Activated CD4-positive, alpha-beta T cell treated with anti-CD3 and anti-CD28 coated beads for 36 hours (primary cell): ENCODE results near the gene IL17RD. TPM values are rescaled to one million over a fixed set of nuclear protein-coding genes. Genes with fewer than 3 reads are reported as not detected.

Experiments used
- ATAC-seq: fragments of 200-7000 bp; cut with Tn5 transposase; one replicate; pipeline ENCODE4 v1.10.0; 2021; ENCODE audit warnings: mild to moderate bottlenecking, moderate library complexity
- CTCF ChIA-PET: fragments of 350-600 bp; sonication (Branson Sonifier 250); formaldehyde crosslinking; loops from one replicate; lab custom pipeline; 2021; ENCODE audit warnings: antibody characterized with exemption; lab: Charles Lee
- POLR2A ChIA-PET: fragments of 350-600 bp; sonication (Branson Sonifier 250); formaldehyde crosslinking; loops from one replicate; lab custom pipeline; 2021; ENCODE audit warnings: antibody characterized with exemption, inconsistent platforms; lab: Charles Lee
- DNase-seq: peaks from one replicate; pipeline ENCODE4 v3.0.0-alpha.2; 2020
- H3K27ac Mint-ChIP-seq: one replicate; pipeline ENCODE4 v1.8.0; 2021; ENCODE audit warnings: mixed read lengths
- H3K27me3 Mint-ChIP-seq: one replicate; pipeline ENCODE4 v1.8.0; 2021; ENCODE audit warnings: mixed read lengths
- H3K36me3 Mint-ChIP-seq: one replicate; pipeline ENCODE4 v1.8.0; 2021; ENCODE audit warnings: low read depth, mixed read lengths
- H3K4me1 Mint-ChIP-seq: one replicate; pipeline ENCODE4 v1.8.0; 2021; ENCODE audit warnings: mixed read lengths
- H3K4me3 Mint-ChIP-seq: one replicate; pipeline ENCODE4 v1.8.0; 2021; ENCODE audit warnings: mild to moderate bottlenecking, moderate library complexity, mixed read lengths
- H3K9me3 Mint-ChIP-seq: one replicate; pipeline ENCODE4 v1.8.0; 2021; ENCODE audit warnings: low read depth, mixed read lengths
- intact Hi-C, 2 experiments: fragments of 100-400 bp; cut with DNase I in 1 of 2; cut with micrococcal nuclease in 1 of 2; formaldehyde crosslinking; loops; one replicate each; pipeline versions ENCODE4 v1.14.2 to v1.15.1; 2022 to 2024; cut with DNase I, micrococcal nuclease
- total RNA-seq, 2 experiments: library from RNA; stranded (reverse); gene quantifications; one replicate each; pipeline ENCODE4 v1.2.3, GENCODE V29; 2021

Gene IL17RD
- total RNA-seq, 2 experiments from 2014 or later: 0.05 to 0.18 TPM

- ChIA-PET POLR2A (no interaction called here), CTCF (interaction anchor here (0.6 kb wide), 2 partner anchors 25 to 1037 kb away, joined by 3 read pairs; no protein-coding TSS in a partner anchor)
- H3K9me3 Mint-ChIP-seq: no peaks in the 10 kb centered on the region
- intact Hi-C loops: no loop called here
- H3K36me3 Mint-ChIP-seq: no peaks in the 10 kb centered on the region
- DNase-seq (no peak), ATAC-seq (no peak)
- no peak overlapping the region for H3K27ac Mint-ChIP-seq
- peaks cover 4% of the 10 kb centered on the region for H3K4me1 Mint-ChIP-seq
- H3K27me3 Mint-ChIP-seq: no peaks in the 10 kb centered on the region
- no peak overlapping the region for H3K4me3 Mint-ChIP-seq
Observed at GRCh38 chr3:57128826-57129667, 36.1 kb downstream of the IL17RD start.

- ATAC-seq (no peak), DNase-seq (no peak)
- intact Hi-C loops: no loop called here
- no peaks in the 10 kb centered on the region for H3K9me3 Mint-ChIP-seq
- POLR2A ChIA-PET: no interaction called here
- CTCF ChIA-PET: no interaction called here
- H3K4me3 Mint-ChIP-seq: no peak overlapping the region
- H3K4me1 Mint-ChIP-seq: peaks cover 4% of the 10 kb centered on the region
- H3K36me3 Mint-ChIP-seq: no peaks in the 10 kb centered on the region
- peaks cover 1% of the 10 kb centered on the region for H3K27me3 Mint-ChIP-seq
- no peak overlapping the region for H3K27ac Mint-ChIP-seq
Observed at GRCh38 chr3:57127891-57128518, 37.1 kb downstream of the IL17RD start.

DNA sequence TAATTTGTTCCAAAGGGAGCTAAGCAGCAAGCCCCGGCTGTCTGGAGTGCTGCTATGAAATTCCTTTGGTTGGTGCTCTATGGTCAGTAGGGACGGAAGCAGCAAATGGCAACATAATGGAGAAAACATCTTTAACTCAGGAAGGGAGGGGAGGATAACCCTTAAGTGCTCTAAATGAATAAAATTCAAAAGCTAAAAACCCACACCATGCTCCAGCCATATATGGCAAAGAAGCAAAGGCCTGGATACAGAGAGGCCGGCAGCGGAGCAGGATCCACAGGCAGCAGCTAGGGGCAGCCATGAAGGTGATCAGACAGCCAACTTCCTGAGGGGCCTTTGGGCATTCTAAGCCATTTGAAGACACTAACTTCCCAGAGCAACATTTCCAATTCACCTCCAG, 38.9 kb downstream of the IL17RD start:
- peaks cover 1% of the 10 kb centered on the region for H3K27me3 Mint-ChIP-seq
- intact Hi-C loops: no loop called here
- DNase-seq (no peak), ATAC-seq (no peak)
- ChIA-PET CTCF (no interaction called here), POLR2A (interaction anchor here (0.7 kb wide), 1 partner anchor 42 kb away, joined by 7 read pairs; no protein-coding TSS in a partner anchor)
- H3K4me1 Mint-ChIP-seq: peaks cover 4% of the 10 kb centered on the region
- H3K27ac Mint-ChIP-seq: no peak overlapping the region
- H3K4me3 Mint-ChIP-seq: no peak overlapping the region
- no peaks in the 10 kb centered on the region for H3K9me3 Mint-ChIP-seq
- H3K36me3 Mint-ChIP-seq: no peaks in the 10 kb centered on the region

GRCh38 chr3:57120451-57121174, 44.5 kb downstream of the IL17RD start:
- CTCF ChIA-PET: interaction anchor here (0.7 to 0.9 kb wide), 3 partner anchors 20 to 257 kb away, joined by 3 read pairs; no protein-coding TSS in a partner anchor
- ATAC-seq: no peak
- Mint-ChIP-seq H3K36me3 (no peaks in the 10 kb centered on the region), H3K9me3 (no peaks in the 10 kb centered on the region), H3K27ac (no peak overlapping the region), H3K27me3 (peaks cover 1% of the 10 kb centered on the region), H3K4me3 (no peak overlapping the region), H3K4me1 (no peaks in the 10 kb centered on the region)
- intact Hi-C loops: no loop called here
- no peak for DNase-seq
- POLR2A ChIA-PET: no interaction called here

GRCh38 chr3:57120040-57120439, 45.1 kb downstream of the IL17RD start:
- DNase-seq (no peak), ATAC-seq (no peak)
- H3K27ac Mint-ChIP-seq: no peak overlapping the region
- intact Hi-C loops: no loop called here
- no peaks in the 10 kb centered on the region for H3K36me3 Mint-ChIP-seq
- H3K4me3 Mint-ChIP-seq: no peak overlapping the region
- no peaks in the 10 kb centered on the region for H3K9me3 Mint-ChIP-seq
- POLR2A ChIA-PET: no interaction called here
- no peaks in the 10 kb centered on the region for H3K4me1 Mint-ChIP-seq
- H3K27me3 Mint-ChIP-seq: peaks cover 1% of the 10 kb centered on the region
- CTCF ChIA-PET: interaction anchor here (0.6 to 0.9 kb wide), 4 partner anchors 19 to 258 kb away, joined by 3 to 4 read pairs (median 3); no protein-coding TSS in a partner anchor

DNA sequence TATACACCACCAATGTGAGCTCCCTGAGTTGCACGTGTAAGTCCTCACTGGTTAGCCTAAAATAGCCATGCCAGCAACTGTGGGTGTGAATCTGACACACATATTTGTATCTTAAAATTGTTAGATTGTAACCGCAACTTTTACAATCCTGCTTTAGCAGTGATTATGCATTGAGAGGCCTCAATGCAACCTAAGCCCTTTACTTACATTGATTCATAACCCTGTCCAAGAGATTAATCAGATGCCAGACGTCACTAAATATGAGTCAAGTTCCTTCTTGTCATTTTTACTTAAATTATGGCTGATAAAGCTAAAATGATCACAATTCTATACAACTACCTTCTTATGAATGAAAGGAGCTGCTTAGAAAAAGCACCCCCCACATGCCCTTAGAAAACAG, 46.9 kb downstream of the IL17RD start:
- ATAC-seq (no peak), DNase-seq (no peak)
- Mint-ChIP-seq H3K27ac (no peak overlapping the region), H3K4me3 (no peak overlapping the region), H3K4me1 (no peaks in the 10 kb centered on the region), H3K27me3 (no peaks in the 10 kb centered on the region), H3K9me3 (no peaks in the 10 kb centered on the region), H3K36me3 (no peaks in the 10 kb centered on the region)
- CTCF ChIA-PET: interaction anchor here (0.8 to 2.0 kb wide), 2 partner anchors 19 to 51 kb away, joined by 3 to 6 read pairs; no protein-coding TSS in a partner anchor
- POLR2A ChIA-PET: no interaction called here
- intact Hi-C loops: no loop called here

DNA sequence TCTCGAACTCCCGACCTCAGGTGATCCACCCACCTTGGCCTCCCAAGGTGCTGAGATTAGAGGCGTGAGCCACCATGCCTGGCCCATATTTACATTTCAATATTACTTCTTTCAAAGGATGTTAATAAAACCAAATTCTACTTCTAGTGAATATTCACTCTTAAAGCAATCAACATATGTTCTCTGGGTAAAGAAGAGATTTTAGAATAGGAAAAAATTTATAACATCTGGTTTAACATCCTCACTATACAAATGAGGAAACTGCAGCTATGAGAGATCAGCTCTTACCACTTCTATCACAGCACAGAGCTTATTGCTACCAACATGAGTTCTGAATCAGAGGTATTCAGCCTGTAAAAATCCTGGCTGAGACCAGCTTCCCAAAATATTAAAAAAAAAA, 48.7 kb downstream of the IL17RD start:
- ChIA-PET POLR2A (interaction anchor here (0.6 kb wide), 1 partner anchor 1061 kb away, joined by 3 read pairs; no protein-coding TSS in a partner anchor), CTCF (interaction anchor here (0.7 to 1.0 kb wide), 4 partner anchors 14 to 1399 kb away, joined by 3 to 8 read pairs (median 3); no protein-coding TSS in a partner anchor)
- Mint-ChIP-seq H3K27ac (no peak overlapping the region), H3K36me3 (no peaks in the 10 kb centered on the region), H3K9me3 (no peaks in the 10 kb centered on the region), H3K27me3 (no peaks in the 10 kb centered on the region), H3K4me1 (no peaks in the 10 kb centered on the region), H3K4me3 (no peak overlapping the region)
- ATAC-seq (no peak), DNase-seq (no peak)
- intact Hi-C loops: no loop called here

DNA sequence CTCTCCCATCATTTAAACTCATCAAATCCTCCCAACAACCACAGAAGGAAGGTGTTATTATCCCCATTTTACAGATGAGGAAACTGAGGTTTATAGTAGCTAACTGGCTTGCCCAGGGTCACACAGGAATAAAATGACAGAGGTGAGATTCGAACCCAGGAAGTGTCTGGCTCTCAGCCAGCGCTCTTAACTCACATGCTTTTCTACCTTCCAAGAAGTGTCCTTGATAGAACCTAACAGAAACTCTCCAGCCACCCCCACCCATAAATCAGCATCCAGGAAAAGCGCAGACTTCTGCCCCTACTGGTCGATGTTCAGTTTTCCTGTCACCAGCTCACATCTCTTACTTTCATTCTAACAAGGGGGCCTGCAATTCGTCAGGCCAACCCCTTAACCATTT, 52.9 kb downstream of the IL17RD start:
- POLR2A ChIA-PET: interaction anchor here (0.7 kb wide), 1 partner anchor 220 kb away, joined by 11 read pairs; no protein-coding TSS in a partner anchor
- Mint-ChIP-seq H3K36me3 (no peaks in the 10 kb centered on the region), H3K4me1 (no peaks in the 10 kb centered on the region), H3K27ac (no peak overlapping the region), H3K9me3 (no peaks in the 10 kb centered on the region), H3K4me3 (no peak overlapping the region), H3K27me3 (no peaks in the 10 kb centered on the region)
- CTCF ChIA-PET: interaction anchor here (0.5 to 1.6 kb wide), 3 partner anchors 11 to 355 kb away, joined by 3 to 4 read pairs (median 3); no protein-coding TSS in a partner anchor
- ATAC-seq: no peak
- intact Hi-C loops: no loop called here
- DNase-seq: no peak

GRCh38 chr3:57110798-57111197, 54.4 kb downstream of the IL17RD start:
- Mint-ChIP-seq H3K27me3 (no peaks in the 10 kb centered on the region), H3K27ac (no peak overlapping the region), H3K4me1 (no peaks in the 10 kb centered on the region), H3K4me3 (no peak overlapping the region), H3K36me3 (no peaks in the 10 kb centered on the region), H3K9me3 (no peaks in the 10 kb centered on the region)
- ATAC-seq (no peak), DNase-seq (no peak)
- ChIA-PET POLR2A (interaction anchor here (0.5 kb wide), 1 partner anchor 136 kb away, joined by 4 read pairs; no protein-coding TSS in a partner anchor), CTCF (interaction anchor here (0.6 to 1.6 kb wide), 4 partner anchors 8 to 286 kb away, joined by 3 to 7 read pairs (median 3); no protein-coding TSS in a partner anchor)
- intact Hi-C loops: no loop called here

GRCh38 chr3:57110214-57110613, 54.9 kb downstream of the IL17RD start:
- Mint-ChIP-seq H3K27ac (no peak overlapping the region), H3K36me3 (no peaks in the 10 kb centered on the region), H3K4me1 (no peaks in the 10 kb centered on the region), H3K4me3 (no peak overlapping the region), H3K9me3 (no peaks in the 10 kb centered on the region), H3K27me3 (no peaks in the 10 kb centered on the region)
- ATAC-seq (no peak), DNase-seq (no peak)
- POLR2A ChIA-PET: no interaction called here
- CTCF ChIA-PET: interaction anchor here (1.3 to 1.6 kb wide), 2 partner anchors 10 to 287 kb away, joined by 3 to 7 read pairs; no protein-coding TSS in a partner anchor
- intact Hi-C loops: no loop called here
